RWPE1 (cell line): ENCODE results near the gene AIRE.

ENCODE experiments used
- CTCF ChIA-PET: fragments of 350-600 bp; sonication (Branson Sonifier 250); formaldehyde crosslinking; extraction: SDS; loops from one replicate; lab custom pipeline; 2021; lab: Yijun Ruan, JAX
- POLR2A ChIA-PET: fragments of 400-600 bp; formaldehyde crosslinking; extraction: SDS; loops from one replicate; lab custom pipeline; 2020; ENCODE audit warnings: antibody characterized with exemption; ENCODE audit not compliant: low non-redundant PET; lab: Yijun Ruan, JAX
- DNase-seq: peaks from one replicate; pipeline ENCODE4 v3.0.0; 2012; ENCODE audit warnings: low spot score
- H3K27ac ChIP-seq: fragments of 450-650 bp; 2 replicates; pipeline ENCODE4 v1.5.1; 2017
- TF ChIP-seq, protein P1 (sequence below): fragments of 450-650 bp; conservative IDR thresholded peaks from 2 replicates; pipeline ENCODE4 v1.5.1; 2017; ENCODE audit warnings: low read depth, mild to moderate bottlenecking

AIRE gene

DNA sequence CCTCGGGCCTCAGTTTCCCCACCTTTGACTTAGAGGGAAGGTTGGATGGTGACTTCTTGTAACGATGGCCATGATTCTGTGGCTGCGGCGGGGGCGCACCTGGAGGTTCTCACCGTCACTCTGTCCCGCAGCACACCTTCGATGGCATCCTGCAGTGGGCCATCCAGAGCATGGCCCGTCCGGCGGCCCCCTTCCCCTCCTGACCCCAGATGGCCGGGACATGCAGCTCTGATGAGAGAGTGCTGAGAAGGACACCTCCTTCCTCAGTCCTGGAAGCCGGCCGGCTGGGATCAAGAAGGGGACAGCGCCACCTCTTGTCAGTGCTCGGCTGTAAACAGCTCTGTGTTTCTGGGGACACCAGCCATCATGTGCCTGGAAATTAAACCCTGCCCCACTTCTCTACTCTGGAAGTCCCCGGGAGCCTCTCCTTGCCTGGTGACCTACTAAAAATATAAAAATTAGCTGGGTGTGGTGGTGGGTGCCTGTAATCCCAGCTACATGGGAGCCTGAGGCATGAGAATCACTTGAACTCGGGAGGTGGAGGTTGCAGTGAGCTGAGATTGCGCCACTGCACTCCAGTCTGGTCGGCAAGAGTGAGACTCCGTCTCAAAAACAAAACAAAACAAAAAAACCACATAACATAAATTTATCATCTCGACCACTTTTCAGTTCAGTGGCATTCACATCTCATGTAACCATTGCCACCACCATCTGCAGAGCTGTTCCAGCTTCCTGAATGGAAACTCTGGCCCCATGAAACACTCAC lies 12.0 kb downstream of the AIRE start:
- H3K27ac ChIP-seq, result no peak overlapping the region

DNA sequence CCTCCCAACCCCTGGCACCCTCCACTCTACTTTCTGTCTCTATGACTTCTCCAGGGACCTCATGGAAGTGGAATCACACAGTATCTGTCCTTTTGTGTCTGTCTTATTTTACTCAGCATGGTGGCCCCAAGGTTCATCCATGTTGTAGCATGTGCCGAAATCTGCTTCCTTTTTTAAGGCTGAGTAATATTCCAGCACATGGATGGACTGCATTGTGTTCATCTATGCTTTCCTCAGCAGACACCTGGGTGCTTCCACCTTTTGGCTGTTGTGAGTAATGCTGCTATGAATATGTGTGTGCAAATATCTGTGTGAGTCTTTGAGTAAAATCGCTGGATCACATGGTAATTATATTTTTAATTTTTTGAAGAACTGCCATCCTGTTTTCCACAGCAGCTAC lies 12.6 kb downstream of the AIRE start:
- H3K27ac ChIP-seq, result no peak overlapping the region
- POLR2A ChIA-PET, result no interaction called here
- DNase-seq, result no peak
- CTCF ChIA-PET, result interaction anchor here (1.1 to 1.5 kb wide), 5 partner anchors 13 to 44 kb away, joined by 3 to 6 read pairs (median 5); no protein-coding TSS in a partner anchor
- TF ChIP-seq, protein P1, sequence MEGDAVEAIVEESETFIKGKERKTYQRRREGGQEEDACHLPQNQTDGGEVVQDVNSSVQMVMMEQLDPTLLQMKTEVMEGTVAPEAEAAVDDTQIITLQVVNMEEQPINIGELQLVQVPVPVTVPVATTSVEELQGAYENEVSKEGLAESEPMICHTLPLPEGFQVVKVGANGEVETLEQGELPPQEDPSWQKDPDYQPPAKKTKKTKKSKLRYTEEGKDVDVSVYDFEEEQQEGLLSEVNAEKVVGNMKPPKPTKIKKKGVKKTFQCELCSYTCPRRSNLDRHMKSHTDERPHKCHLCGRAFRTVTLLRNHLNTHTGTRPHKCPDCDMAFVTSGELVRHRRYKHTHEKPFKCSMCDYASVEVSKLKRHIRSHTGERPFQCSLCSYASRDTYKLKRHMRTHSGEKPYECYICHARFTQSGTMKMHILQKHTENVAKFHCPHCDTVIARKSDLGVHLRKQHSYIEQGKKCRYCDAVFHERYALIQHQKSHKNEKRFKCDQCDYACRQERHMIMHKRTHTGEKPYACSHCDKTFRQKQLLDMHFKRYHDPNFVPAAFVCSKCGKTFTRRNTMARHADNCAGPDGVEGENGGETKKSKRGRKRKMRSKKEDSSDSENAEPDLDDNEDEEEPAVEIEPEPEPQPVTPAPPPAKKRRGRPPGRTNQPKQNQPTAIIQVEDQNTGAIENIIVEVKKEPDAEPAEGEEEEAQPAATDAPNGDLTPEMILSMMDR, result no peak

More for the DNA sequence above, 12.0 kb downstream of the AIRE start:
- ChIA-PET POLR2A (no interaction called here), CTCF (interaction anchor here (0.9 to 1.5 kb wide), 6 partner anchors 13 to 144 kb away, joined by 3 to 6 read pairs (median 4); no protein-coding TSS in a partner anchor)
- peak; percentile 79 for DNase-seq
- TF ChIP-seq, protein P1, result peak; percentile 75

GRCh38 chr21:44299085-44299457 lies 13.4 kb downstream of the AIRE start:
- no peak for DNase-seq
- H3K27ac ChIP-seq, result peak overlapping the region; percentile 85
- TF ChIP-seq, protein P1, result no peak
- CTCF ChIA-PET, result interaction anchor here (1.5 kb wide), 1 partner anchor 32 kb away, joined by 5 read pairs; no protein-coding TSS in a partner anchor
- POLR2A ChIA-PET, result no interaction called here

GRCh38 chr21:44299458-44300261 lies 14.0 kb downstream of the AIRE start, which contains the start of gene PFKL:
Gene PFKL, plus strand, starts transcription at chr21:44300053. Its CDS starts 53 bp downstream, at chr21:44300106.
- DNase-seq, result peak; percentile 81
- TF ChIP-seq, protein P1, result no peak
- POLR2A ChIA-PET, result no interaction called here
- CTCF ChIA-PET, result interaction anchor here (0.7 kb wide), 1 partner anchor 184 kb away, joined by 3 read pairs; no protein-coding TSS in a partner anchor
- peak within 1 kb of the TSS; percentile 85 for H3K27ac ChIP-seq

- TF ChIP-seq, protein P1, result no peak
- POLR2A ChIA-PET, result no interaction called here
- DNase-seq, result peak; percentile 67
- H3K27ac ChIP-seq, result peak overlapping the region; percentile 85
- CTCF ChIA-PET, result interaction anchor here (0.7 kb wide), 1 partner anchor 184 kb away, joined by 3 read pairs; no protein-coding TSS in a partner anchor
Measured at GRCh38 chr21:44300262-44300959, 14.7 kb downstream of the AIRE start.
